Measurements from ENCODE around the gene HTR1E. TPM values are rescaled to one million over a fixed set of nuclear protein-coding genes. Genes with fewer than 3 reads are reported as not detected.

HTR1E gene
- total and polyA plus RNA-seq, 10 of the 15 experiments (the other 5 are each of a cell fraction or from before 2014, with no cell fraction given) = not detected

- in situ Hi-C loops (cut with MboI) (no loop called here), intact Hi-C loops (cut with micrococcal nuclease; ENCODE audit: unreplicated experiment) (no loop called here)
- no peak overlapping the region for H3K9ac ChIP-seq (ENCODE audit: control insufficient read depth, insufficient read depth, low read length)
- no peaks in the 10 kb centered on the region for H4K20me1 ChIP-seq (ENCODE audit: control insufficient read depth, insufficient read depth)
- no peak for ATAC-seq
- RAD21 ChIA-PET (ENCODE audit: unreplicated experiment) = no interaction called here
- no peak for FAIRE-seq
- H3K9me3 ChIP-seq (replicated peaks; ENCODE audit: control insufficient read depth, insufficient read depth, low read length) = no peaks in the 10 kb centered on the region
- H3K4me1 ChIP-seq (ENCODE audit: control insufficient read depth, insufficient read depth, low read length) = peaks cover 4% of the 10 kb centered on the region
- POLR2A ChIA-PET = no interaction called here
- CTCF ChIA-PET = interaction anchor here (0.7 to 1.8 kb wide), 4 partner anchors 13 to 283 kb away, joined by 3 to 5 read pairs (median 4); no protein-coding TSS in a partner anchor
- no peak for TF ChIP-seq CEBPZ (IDR thresholded peaks at IDR 0.05; ENCODE audit: low read depth, low read length)
- no peaks in the 10 kb centered on the region for H3K79me2 ChIP-seq (ENCODE audit: control insufficient read depth, insufficient read depth, low read length)
- H3K4me2 ChIP-seq (ENCODE audit: control insufficient read depth, insufficient read depth) = no peak overlapping the region
- no peaks in the 10 kb centered on the region for H3K27me3 ChIP-seq (replicated peaks in 1 of 2; ENCODE audit: control insufficient read depth in 2 of 2, insufficient read depth in 2 of 2, low read length in 1 of 2)
- H3K27ac ChIP-seq (ENCODE audit: control insufficient read depth, insufficient read depth) = no peak overlapping the region
- H3K36me3 ChIP-seq (ENCODE audit: control insufficient read depth in 2 of 2, insufficient read depth in 2 of 2, low read length in 1 of 2) = no peaks in the 10 kb centered on the region
- no peak for DNase-seq (ENCODE audit: low read depth, low spot score)
- SMC1A ChIA-PET (ENCODE audit: uncharacterized antibody, unreplicated experiment) = interaction anchor here (1.3 kb wide), 1 partner anchor 11 kb away, joined by 3 read pairs; no protein-coding TSS in a partner anchor
- BruUV-seq (replicated peaks) = no TSS peak
- WGBS (ENCODE audit: insufficient coverage, insufficient replicate concordance, low lambda C conversion rate, missing lambda C conversion rate) = 16% methylated on average over 3 of the region's 3 CpGs
- H3K4me3 ChIP-seq = no peak overlapping the region
- H2AFZ ChIP-seq (ENCODE audit: control insufficient read depth, low read depth, low read length) = no peak overlapping the region
Measured at GRCh38 chr6:87054143-87054833, 117.0 kb downstream of the HTR1E start.

GRCh38 chr6:87059943-87060342 is 122.6 kb downstream of the HTR1E start:
- Histone ChIP-seq H4K20me1 (ENCODE audit: control insufficient read depth, insufficient read depth) (no peaks in the 10 kb centered on the region), H3K4me3 (no peak overlapping the region), H3K27ac (ENCODE audit: control insufficient read depth, insufficient read depth) (no peak overlapping the region), H3K4me1 (ENCODE audit: control insufficient read depth, insufficient read depth, low read length) (no peaks in the 10 kb centered on the region), H3K27me3 (replicated peaks in 1 of 2; ENCODE audit: control insufficient read depth in 2 of 2, insufficient read depth in 2 of 2, low read length in 1 of 2) (no peaks in the 10 kb centered on the region), H3K9me3 (replicated peaks; ENCODE audit: control insufficient read depth, insufficient read depth, low read length) (no peaks in the 10 kb centered on the region), H2AFZ (ENCODE audit: control insufficient read depth, low read depth, low read length) (no peak overlapping the region), H3K9ac (ENCODE audit: control insufficient read depth, insufficient read depth, low read length) (no peak overlapping the region), H3K36me3 (ENCODE audit: control insufficient read depth in 2 of 2, insufficient read depth in 2 of 2, low read length in 1 of 2) (no peaks in the 10 kb centered on the region), H3K79me2 (ENCODE audit: control insufficient read depth, insufficient read depth, low read length) (no peaks in the 10 kb centered on the region), H3K4me2 (ENCODE audit: control insufficient read depth, insufficient read depth) (no peak overlapping the region)
- WGBS (ENCODE audit: insufficient coverage, insufficient replicate concordance, low lambda C conversion rate, missing lambda C conversion rate) = 69% methylated on average over 16 of the region's 18 CpGs
- in situ Hi-C loops (cut with MboI) = no loop called here
- DNase-seq (ENCODE audit: low read depth, low spot score) (no peak), FAIRE-seq (no peak), ATAC-seq (no peak)
- ChIA-PET SMC1A (ENCODE audit: uncharacterized antibody, unreplicated experiment) (interaction anchor here (0.6 kb wide), 1 partner anchor 224 kb away, joined by 3 read pairs; no protein-coding TSS in a partner anchor), POLR2A (no interaction called here), CTCF (no interaction called here), RAD21 (ENCODE audit: unreplicated experiment) (no interaction called here)
- intact Hi-C loops (cut with micrococcal nuclease; ENCODE audit: unreplicated experiment) = loop anchor here (10.0 kb wide), 1 partner anchor 215 kb away; no protein-coding TSS in a partner anchor
- BruUV-seq (replicated peaks) = no TSS peak
- TF ChIP-seq TCF3 (IDR thresholded peaks at IDR 0.05; ENCODE audit: borderline replicate concordance, insufficient read depth, low read depth, low read length) (no peak), TARDBP (IDR thresholded peaks at IDR 0.05; ENCODE audit: borderline replicate concordance) (no peak), NFXL1 (IDR thresholded peaks at IDR 0.05; ENCODE audit: borderline replicate concordance) (no peak), NR2F1 (conservative IDR thresholded peaks at IDR 0.05) (no peak), CEBPB (IDR thresholded peaks at IDR 0.05; ENCODE audit: borderline replicate concordance in 1 of 2, low read depth in 2 of 2, low read length in 2 of 2) (no peak), ZNF24 (IDR thresholded peaks at IDR 0.05) (no peak), MTA3 (IDR thresholded peaks at IDR 0.05; ENCODE audit: borderline replicate concordance, low read length) (no peak), MEF2A (IDR thresholded peaks at IDR 0.05; ENCODE audit: insufficient read depth, low read depth, low read length) (no peak), RUNX3 (IDR thresholded peaks at IDR 0.05; ENCODE audit: low read length) (no peak), MYC (IDR thresholded peaks at IDR 0.05; ENCODE audit: insufficient read depth, insufficient read length, insufficient replicate concordance, low read length, severe bottlenecking) (no peak), IKZF1 (conservative IDR thresholded peaks at IDR 0.05) (no peak), SIX5 (IDR thresholded peaks at IDR 0.05; ENCODE audit: low read depth, low read length, severe bottlenecking) (no peak), CBX3 (IDR thresholded peaks at IDR 0.05; ENCODE audit: borderline replicate concordance, low read depth) (no peak), RELA (IDR thresholded peaks at IDR 0.05; ENCODE audit: borderline replicate concordance, partially characterized antibody) (no peak)

Data from GM12878 (cell line).